B cell (primary cell): ENCODE data around the gene ESPN. TPM values are rescaled to one million over a fixed set of nuclear protein-coding genes. Genes with fewer than 3 reads are reported as not detected.

Experiments
- ATAC-seq: fragments of 200-7000 bp; cut with Tn5 transposase; one replicate; pipeline ENCODE4 v1.10.0; 2021; ENCODE audit warnings: low read depth, mild to moderate bottlenecking, moderate number of reproducible peaks, moderate library complexity
- CTCF ChIA-PET: fragments of 350-600 bp; sonication (Branson Sonifier 250); formaldehyde crosslinking; loops from one replicate; lab custom pipeline; 2021; ENCODE audit warnings: antibody characterized with exemption, inconsistent platforms; lab: Charles Lee
- POLR2A ChIA-PET: fragments of 350-600 bp; sonication (Branson Sonifier 250); formaldehyde crosslinking; loops from one replicate; lab custom pipeline; 2021; ENCODE audit warnings: antibody characterized with exemption; lab: Charles Lee
- DNase-seq: peaks from one replicate; pipeline ENCODE4 v3.0.0; 2013
- H2AFZ ChIP-seq: 2 replicates; pipeline ENCODE4 v1.6.1; 2012; ENCODE audit warnings: mild to moderate bottlenecking, low read depth, low read length; ENCODE audit not compliant: insufficient read depth, poor library complexity, severe bottlenecking
- H3K27ac ChIP-seq, 2 donors: 1 replicate in 1 of 2; 2 replicates in 1 of 2; pipeline ENCODE4 v1.5.1; 2012 to 2013; ENCODE audit warnings: low read length in 2 of 2, mild to moderate bottlenecking in 2 of 2, moderate library complexity in 1 of 2
- H3K27me3 ChIP-seq, 4 experiments: fragments of 200-600 bp in 1 of 4; sonication (generic) in 1 of 4; replicated peaks in 1 of 4; 1 replicate in 2 of 4; 2 replicates in 2 of 4; pipeline versions ENCODE4 v1.6.1 to v1.7.0; 2013 to 2016; ENCODE audit warnings: low read length in 3 of 4, mild to moderate bottlenecking in 2 of 4, mixed read lengths in 1 of 4, moderate library complexity in 1 of 4; ENCODE audit not compliant: insufficient read depth in 4 of 4, control insufficient read depth in 3 of 4; ENCODE audit errors: control extremely low read depth in 1 of 4
- H3K36me3 ChIP-seq, 2 experiments: replicated peaks in 1 of 2; 1 replicate in 1 of 2; 2 replicates in 1 of 2; pipeline versions ENCODE4 v1.6.1 to v1.7.1; 2013; ENCODE audit warnings: low read length in 1 of 2; ENCODE audit not compliant: insufficient read depth in 2 of 2, control insufficient read depth in 1 of 2; ENCODE audit errors: control extremely low read depth in 1 of 2, extremely low read depth in 1 of 2
- H3K4me1 ChIP-seq, 2 donors: fragments of 200-600 bp in 1 of 2; sonication (generic) in 1 of 2; 1 replicate in 1 of 2; 2 replicates in 1 of 2; pipeline versions ENCODE4 v1.5.1 to v1.6.1; 2013 to 2017; ENCODE audit warnings: low read length in 2 of 2; ENCODE audit not compliant: control insufficient read depth in 2 of 2, insufficient read depth in 2 of 2
- H3K4me2 ChIP-seq: replicated peaks from 2 replicates; pipeline ENCODE3; 2012; ENCODE audit warnings: mild to moderate bottlenecking, low read depth, low read length; ENCODE audit not compliant: poor library complexity, severe bottlenecking
- H3K4me3 ChIP-seq, 5 experiments: fragments of 200-600 bp in 1 of 5; sonication (generic) in 1 of 5; 1 replicate in 3 of 5; 2 replicates in 2 of 5; pipeline versions ENCODE4 v1.5.1 to v1.7.0; 2011 to 2016; ENCODE audit warnings: low read length in 4 of 5, mild to moderate bottlenecking in 4 of 5, low read depth in 2 of 5, control low read depth in 1 of 5, moderate library complexity in 1 of 5; ENCODE audit not compliant: insufficient read depth in 1 of 5; ENCODE audit errors: control extremely low read depth in 1 of 5, extremely low read depth in 1 of 5
- H3K79me2 ChIP-seq: fragments of 200-600 bp; sonication (generic); one replicate; pipeline ENCODE4 v1.6.0; 2016; ENCODE audit warnings: low read length; ENCODE audit not compliant: control insufficient read depth, insufficient read depth
- H3K9ac ChIP-seq: fragments of 200-600 bp; sonication (generic); 2 replicates; pipeline ENCODE4 v1.6.1; 2017; ENCODE audit warnings: mild to moderate bottlenecking, low read length, moderate library complexity
- H3K9me3 ChIP-seq, 3 donors: one replicate each; pipeline versions ENCODE4 v1.6.1 to v1.7.1; 2013; ENCODE audit warnings: low read length in 2 of 3; ENCODE audit not compliant: control insufficient read depth in 2 of 3, insufficient read depth in 1 of 3; ENCODE audit errors: control extremely low read depth in 1 of 3
- H4K20me1 ChIP-seq: 2 replicates; pipeline ENCODE4 v1.6.0; 2012; ENCODE audit warnings: mild to moderate bottlenecking, low read length; ENCODE audit not compliant: insufficient read depth, control insufficient read depth, poor library complexity, severe bottlenecking
- H3K27ac Mint-ChIP-seq: one replicate; pipeline ENCODE4 v1.8.0; 2021; ENCODE audit warnings: mixed read lengths
- H3K27me3 Mint-ChIP-seq: one replicate; pipeline ENCODE4 v1.8.0; 2021; ENCODE audit warnings: mixed read lengths
- H3K4me1 Mint-ChIP-seq: one replicate; pipeline ENCODE4 v1.8.0; 2021; ENCODE audit warnings: mixed read lengths
- H3K4me3 Mint-ChIP-seq: one replicate; pipeline ENCODE4 v1.8.0; 2021; ENCODE audit warnings: mixed read lengths
- H3K9me3 Mint-ChIP-seq: one replicate; pipeline ENCODE4 v1.8.0; 2022; ENCODE audit warnings: mixed read lengths; ENCODE audit not compliant: insufficient read depth
- CTCF ChIP-seq: fragments of 200-600 bp; IDR thresholded peaks from one replicate; pipeline ENCODE4 v1.8.0; 2022; ENCODE audit warnings: antibody characterized with exemption, mild to moderate bottlenecking
- EZH2 ChIP-seq: IDR thresholded peaks from 2 replicates; pipeline ENCODE4 v1.6.1; 2012; ENCODE audit warnings: borderline replicate concordance, low read depth, mild to moderate bottlenecking, moderate library complexity, low read length; ENCODE audit not compliant: insufficient read depth, poor library complexity, severe bottlenecking
- WGBS: methylation state at CpG from one replicate; pipeline ENCODE4 v1.1.5; 2013; ENCODE audit warnings: missing lambda C conversion rate; ENCODE audit not compliant: insufficient coverage; 5-methylcytosine and 5-hydroxymethylcytosine counted together
- intact Hi-C: fragments of 100-400 bp; cut with micrococcal nuclease; formaldehyde crosslinking; loops from one replicate; pipeline ENCODE4 v1.10.0; 2022
- polyA plus RNA-seq: library from polyadenylated mRNA; depleted of rRNA; stranded (reverse); fragments of >200 nt; gene quantifications from 2 replicates; pipeline ENCODE4 v1.2.3, GENCODE V29; 2012
- total RNA-seq, 2 donors: library from RNA; stranded (reverse); fragments of 120-200 nt in 1 of 2; gene quantifications; 1 replicate in 1 of 2; 2 replicates in 1 of 2; pipeline versions ENCODE4 v1.2.3 to v1.2.4, GENCODE V29; 2013 to 2022

ESPN gene
- total and polyA plus RNA-seq, 2 donors (not counting 1 experiment from before 2014, with no cell fraction given) = 0.19 to 0.25 TPM

- peaks cover 18 to 26% of the 10 kb centered on the region in 2 donors for H3K4me1 ChIP-seq
- H3K9me3 ChIP-seq = peaks cover 0 to 9% (median 0%) of the 10 kb centered on the region in 3 donors
- Mint-ChIP-seq H3K9me3 (no peaks in the 10 kb centered on the region), H3K27me3 (peaks cover 37% of the 10 kb centered on the region), H3K4me3 (no peak overlapping the region), H3K27ac (no peak overlapping the region), H3K4me1 (peaks cover 16% of the 10 kb centered on the region)
- peaks cover 0 to 59% (median 23%) of the 10 kb centered on the region in 4 experiments for H3K27me3 ChIP-seq
- CTCF ChIA-PET = no interaction called here
- H3K9ac ChIP-seq = no peak overlapping the region
- ATAC-seq = no peak
- no peak overlapping the region for H3K4me2 ChIP-seq
- H3K4me3 ChIP-seq = no peak overlapping the region
- H3K27ac ChIP-seq = no peak overlapping the region
- H2AFZ ChIP-seq = no peak overlapping the region
- H3K36me3 ChIP-seq = no peaks in the 10 kb centered on the region
- WGBS = 85% methylated on average over 13 of the region's 21 CpGs
- H4K20me1 ChIP-seq = no peaks in the 10 kb centered on the region
- intact Hi-C loops = no loop called here
- TF ChIP-seq EZH2 = no peak
- TF ChIP-seq CTCF = no peak
- no peak for DNase-seq
- no peaks in the 10 kb centered on the region for H3K79me2 ChIP-seq
- POLR2A ChIA-PET = no interaction called here
Observed at GRCh38 chr1:6443339-6444115, 19.0 kb downstream of the ESPN start.

GRCh38 chr1:6444377-6444776, 19.8 kb downstream of the ESPN start:
- WGBS = 94% methylated on average over 13 of the region's 15 CpGs
- TF ChIP-seq EZH2 (no peak), CTCF (no peak)
- Mint-ChIP-seq H3K4me1 (peaks cover 19% of the 10 kb centered on the region), H3K27me3 (peaks cover 37% of the 10 kb centered on the region), H3K9me3 (no peaks in the 10 kb centered on the region), H3K4me3 (no peak overlapping the region), H3K27ac (no peak overlapping the region)
- Histone ChIP-seq H3K9ac (no peak overlapping the region), H3K4me1 (peaks cover 18 to 26% of the 10 kb centered on the region in 2 donors), H3K9me3 (peaks cover 0 to 9% (median 0%) of the 10 kb centered on the region in 3 donors), H4K20me1 (no peaks in the 10 kb centered on the region), H3K36me3 (no peaks in the 10 kb centered on the region), H3K4me3 (no peak overlapping the region), H3K27me3 (peaks cover 0 to 62% (median 21%) of the 10 kb centered on the region in 4 experiments), H3K27ac (no peak overlapping the region), H3K79me2 (no peaks in the 10 kb centered on the region), H2AFZ (no peak overlapping the region), H3K4me2 (no peak overlapping the region)
- ChIA-PET POLR2A (no interaction called here), CTCF (no interaction called here)
- intact Hi-C loops = no loop called here
- DNase-seq (no peak), ATAC-seq (no peak)
